ENCODE results near the gene P2RY10.
"Not testable (repeated sequence)": the region's sequence is repeated elsewhere in the genome, so short reads cannot be mapped to it uniquely, and the experiment has no call there.

Gene P2RY10, protein sequence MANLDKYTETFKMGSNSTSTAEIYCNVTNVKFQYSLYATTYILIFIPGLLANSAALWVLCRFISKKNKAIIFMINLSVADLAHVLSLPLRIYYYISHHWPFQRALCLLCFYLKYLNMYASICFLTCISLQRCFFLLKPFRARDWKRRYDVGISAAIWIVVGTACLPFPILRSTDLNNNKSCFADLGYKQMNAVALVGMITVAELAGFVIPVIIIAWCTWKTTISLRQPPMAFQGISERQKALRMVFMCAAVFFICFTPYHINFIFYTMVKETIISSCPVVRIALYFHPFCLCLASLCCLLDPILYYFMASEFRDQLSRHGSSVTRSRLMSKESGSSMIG

DNA sequence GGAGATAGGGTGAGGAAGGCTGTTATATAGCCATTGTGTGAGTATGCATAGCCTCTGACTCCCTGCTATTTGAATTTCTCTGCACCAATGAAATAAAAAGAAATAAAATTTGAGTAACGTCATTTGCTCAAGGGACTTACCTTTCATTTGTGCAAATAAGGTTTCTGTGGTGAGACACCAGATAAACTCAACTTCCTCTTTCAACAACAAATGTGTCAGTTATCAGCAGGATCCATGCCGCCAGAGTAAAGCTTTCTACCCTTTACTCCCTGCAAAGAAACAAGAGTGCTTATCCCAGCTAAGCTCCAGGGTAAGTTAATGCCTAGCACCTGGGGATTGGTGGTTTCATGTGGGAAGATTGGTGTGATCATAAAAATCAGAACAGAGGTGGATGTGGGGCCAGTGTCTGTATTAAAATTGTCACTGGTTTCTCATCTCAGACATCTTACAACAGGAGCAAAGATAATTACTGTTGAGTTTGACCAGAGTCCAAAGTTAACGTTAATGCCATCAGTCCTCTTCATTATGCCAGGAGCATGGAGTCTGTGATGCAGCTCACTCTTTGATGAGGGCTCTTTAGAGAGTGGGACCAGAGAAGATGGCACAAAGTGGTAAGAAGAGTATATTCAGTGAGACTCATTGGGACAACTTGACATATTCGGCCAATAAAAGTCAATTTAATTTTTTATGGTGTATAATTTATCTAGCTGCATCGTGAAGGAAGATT, at the start of gene P2RY10:
Gene P2RY10 (plus strand): TSS at position 206 of the 727 bp plus-strand sequence. CDS start 15,130 bp downstream, outside the sequence.
- DNase-seq: peak; percentile 57

DNA sequence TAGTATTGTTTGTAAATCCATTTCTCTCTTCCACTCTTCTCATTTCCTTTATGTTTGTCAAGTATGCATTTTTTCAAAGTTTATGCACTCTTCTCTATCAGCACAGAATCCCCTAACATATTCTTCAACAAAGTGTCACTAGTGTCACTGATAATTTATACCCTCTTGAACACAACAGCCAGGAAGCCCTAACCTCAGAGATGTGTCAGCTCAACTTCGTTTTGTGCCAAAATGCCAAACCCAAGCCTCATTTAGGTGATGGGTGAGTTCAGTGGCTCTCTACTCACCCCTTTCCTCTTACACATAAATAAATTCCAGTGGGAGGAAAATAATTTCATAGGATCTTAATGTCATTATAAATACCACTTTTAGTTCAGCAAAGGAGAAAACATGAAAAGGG, 22.4 kb upstream of the P2RY10 start:
- no peak for DNase-seq

DNA sequence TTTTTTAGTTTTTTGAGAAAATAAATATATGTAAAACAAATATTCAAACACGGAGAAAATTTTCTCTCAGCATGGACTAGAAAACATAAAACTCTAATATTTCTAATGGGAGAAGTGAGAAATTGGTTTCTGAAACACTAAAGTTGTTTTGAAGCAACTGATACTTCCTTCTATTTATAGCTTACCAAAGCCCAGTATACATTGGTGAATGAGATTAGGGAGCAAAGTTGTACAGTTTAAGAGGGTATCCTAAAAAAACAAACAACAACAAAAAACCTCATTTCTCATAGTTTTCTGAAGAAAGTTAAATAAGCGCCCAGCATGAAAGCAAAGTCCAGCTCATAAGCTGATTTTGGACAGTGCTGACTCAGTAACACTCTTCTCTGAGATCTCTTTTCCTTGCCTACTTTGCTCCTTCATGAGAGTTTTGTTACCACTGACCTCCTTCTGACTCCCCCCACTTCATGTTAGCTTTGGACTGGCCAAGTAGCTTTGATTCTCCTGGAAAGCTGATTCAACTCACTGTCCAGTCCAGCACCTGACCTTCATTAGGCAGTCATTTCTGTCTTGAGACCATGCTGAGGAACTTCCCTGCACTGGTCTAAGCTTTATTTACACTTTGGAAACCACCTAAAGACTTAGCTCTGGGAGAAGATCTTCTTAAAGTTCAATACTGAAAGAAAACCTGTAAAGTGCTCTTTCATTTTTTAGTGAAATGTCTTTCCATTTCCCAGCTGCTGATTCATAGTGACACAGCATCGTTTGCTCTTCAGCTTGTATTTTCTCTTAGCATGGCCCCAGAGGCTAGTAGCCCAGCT, 21.8 kb upstream of the P2RY10 start:
- DNase-seq: no peak

DNA sequence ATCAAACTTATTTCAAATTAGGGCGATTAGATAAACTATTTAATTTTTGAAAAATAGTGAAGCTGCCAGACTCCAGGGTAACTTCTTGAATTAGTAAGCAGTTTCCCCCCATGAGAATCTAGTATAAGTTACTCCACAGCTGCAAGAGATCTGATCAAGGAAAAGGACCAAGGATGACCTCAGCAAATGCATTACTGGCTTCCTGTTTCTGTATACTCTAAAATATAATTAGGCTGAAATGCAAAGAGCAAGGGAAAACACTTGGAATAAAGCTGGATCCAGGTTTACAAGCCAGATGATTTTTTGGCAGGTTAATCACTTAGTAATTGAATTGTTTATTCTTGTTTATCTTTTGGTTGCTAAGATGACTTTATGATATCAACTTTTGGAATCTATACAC, 13.4 kb upstream of the P2RY10 start:
- DNase-seq: no peak

DNA sequence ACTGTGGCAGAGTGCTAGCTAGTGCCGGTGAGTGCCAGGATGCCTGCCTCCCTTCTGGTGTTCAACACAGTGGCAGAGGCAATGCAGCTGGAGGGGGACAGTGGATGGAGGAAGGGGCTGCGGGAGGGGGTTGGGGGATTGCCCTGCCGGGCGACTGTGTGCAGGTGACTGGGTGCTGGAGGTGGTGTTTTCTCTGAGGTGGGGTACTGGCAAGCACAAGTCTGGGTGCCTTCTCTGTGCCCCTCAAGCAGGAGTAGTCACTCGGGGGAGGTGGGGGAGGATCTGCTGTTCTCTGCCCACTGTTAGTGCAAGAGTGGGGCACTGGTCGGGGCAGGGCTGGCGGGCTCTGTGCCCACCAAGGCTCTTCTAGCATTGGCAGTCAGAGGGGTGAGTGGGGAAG, 10.3 kb upstream of the P2RY10 start:
- no peak for DNase-seq

DNA sequence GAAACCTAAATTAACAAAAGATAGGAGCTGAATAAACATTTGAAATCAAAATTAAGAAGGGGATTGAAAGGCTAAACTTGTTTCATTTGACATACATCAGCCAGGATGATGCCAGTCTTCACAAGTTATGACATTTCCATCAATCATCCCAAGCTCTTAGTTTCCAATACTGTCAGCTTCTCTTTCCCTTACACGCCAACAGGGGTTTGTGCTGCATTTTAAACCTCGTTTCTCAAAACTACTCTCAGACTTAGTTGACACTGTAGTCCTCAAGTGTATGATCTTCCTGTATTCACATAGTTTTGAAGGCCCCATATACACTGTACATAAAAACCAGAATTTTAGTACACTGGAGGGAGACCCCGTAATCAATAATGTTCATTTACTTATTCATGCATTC, 840 bp upstream of the P2RY10 start:
- DNase-seq: no peak

DNA sequence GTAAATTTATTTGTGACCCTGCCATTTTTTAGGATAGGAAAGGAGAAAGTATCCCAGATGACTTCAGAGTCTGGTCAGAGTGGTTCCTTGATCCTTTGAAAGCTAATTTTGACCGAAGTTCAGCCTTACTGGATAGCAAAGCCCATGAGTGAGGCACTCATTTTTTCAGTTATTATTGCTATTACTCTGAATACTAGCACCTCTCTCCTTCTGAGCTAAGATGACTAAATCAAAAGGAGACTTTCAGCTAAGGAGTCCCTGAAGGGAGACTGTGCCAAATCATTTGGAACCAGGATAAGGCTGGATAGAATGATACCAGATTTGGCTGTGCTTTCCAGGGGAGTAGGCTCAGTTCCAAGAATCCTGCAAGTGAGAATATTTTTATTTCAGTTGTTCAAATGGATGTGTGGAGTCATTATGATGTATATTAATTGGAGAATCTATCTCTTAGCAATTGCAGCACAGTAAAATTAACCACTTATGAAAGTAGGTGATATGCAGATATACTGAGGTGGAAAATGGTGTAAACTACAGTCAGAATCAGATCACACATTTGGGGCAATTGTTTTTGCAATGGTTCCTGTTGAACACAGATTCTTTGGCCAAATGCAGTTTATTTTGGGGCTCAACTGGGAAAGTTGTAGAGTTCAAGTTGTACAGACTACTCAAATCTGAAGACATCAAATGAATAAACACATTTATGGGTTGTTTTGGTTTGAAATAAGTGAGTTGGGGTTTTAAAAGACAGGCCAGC, 1.2 kb downstream of the P2RY10 start:
- no peak for DNase-seq

DNA sequence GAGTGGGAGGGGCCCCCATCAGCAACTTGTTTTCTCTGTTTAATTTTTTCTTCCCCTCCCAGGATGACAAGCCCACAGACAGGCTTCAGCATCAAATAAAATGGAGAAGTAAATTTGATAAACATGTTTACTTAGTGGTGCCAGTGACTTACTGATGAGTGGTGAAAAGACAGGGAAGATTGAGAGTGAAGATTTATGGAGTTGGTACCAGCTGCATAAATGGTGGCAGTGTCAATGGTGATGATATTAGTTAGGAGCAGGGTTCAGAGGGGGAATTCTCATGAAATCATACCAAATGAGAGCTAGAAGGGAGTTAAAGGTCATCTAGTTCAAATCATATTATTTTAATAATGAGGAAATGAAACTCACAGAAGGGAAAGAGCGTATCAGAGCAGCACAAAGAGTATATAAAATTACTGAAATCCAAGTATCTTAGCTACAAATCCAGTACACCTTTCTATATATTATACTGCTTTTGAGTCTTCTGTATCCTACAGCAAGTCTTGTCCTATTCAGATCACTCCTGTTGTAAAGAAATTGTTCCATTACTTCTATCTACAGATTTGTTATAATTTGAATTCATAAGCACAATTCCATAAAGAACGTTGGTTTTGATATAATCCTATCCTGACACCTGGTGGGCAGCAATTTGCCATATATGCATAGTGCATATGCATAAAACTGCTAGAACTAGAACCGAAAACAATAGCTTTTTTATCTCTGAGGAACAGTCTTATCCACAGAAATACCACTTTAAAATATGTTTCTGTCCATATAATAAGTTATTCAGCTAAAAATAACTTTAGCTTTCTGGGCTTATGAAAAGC, 5.0 kb downstream of the P2RY10 start:
- no peak for DNase-seq

DNA sequence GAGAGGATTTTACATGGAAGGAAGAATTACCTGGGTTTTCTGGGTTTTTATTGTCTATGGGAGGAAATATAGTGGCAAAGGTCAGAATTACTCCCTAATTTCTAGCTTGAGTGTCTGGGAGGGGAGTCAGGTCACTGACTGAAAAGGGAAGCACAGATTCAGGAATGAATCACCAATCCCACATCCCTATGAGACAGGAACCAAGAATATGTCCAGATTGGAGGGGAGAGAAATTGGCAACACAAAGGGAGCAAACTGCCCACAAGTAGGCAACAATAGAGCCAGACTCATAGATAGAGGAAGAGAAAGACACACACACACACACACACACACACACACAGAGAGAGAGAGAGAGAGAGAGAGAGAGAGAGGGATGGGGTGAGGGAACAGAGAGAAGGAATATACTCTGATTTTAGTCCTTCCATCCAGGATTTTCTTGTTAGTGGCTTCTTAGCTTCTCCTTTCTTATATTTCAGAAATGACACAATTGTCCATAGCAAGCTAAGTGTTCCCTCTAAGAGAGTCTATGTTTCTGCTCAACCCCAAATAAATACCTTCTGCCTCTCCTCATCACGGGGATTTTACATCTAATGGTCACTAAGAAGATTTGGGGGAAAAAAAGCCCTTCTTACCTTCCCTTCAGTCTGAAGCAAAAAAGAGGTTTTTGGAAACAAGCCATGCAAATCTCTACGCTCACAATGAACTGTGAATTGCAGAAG, 12.0 kb downstream of the P2RY10 start:
- DNase-seq: no peak

DNA sequence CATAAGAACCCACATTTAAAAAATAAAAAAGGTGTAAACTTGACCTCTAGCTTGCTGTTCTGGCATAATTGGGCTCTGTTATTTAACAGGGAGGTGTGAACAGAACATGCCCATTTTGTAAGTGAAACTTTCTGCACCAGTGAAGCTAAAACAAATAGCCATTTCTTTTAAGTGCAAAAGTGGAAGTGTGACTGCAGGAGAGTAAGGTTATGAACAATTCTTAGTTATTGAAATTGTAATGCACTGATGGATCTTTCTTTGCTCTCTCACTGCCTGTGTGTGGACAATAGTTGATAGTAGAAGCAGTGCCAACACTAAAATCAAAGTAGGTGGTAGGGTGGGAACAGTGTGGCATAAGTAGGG, 12.6 kb downstream of the P2RY10 start:
- DNase-seq: no peak

DNA sequence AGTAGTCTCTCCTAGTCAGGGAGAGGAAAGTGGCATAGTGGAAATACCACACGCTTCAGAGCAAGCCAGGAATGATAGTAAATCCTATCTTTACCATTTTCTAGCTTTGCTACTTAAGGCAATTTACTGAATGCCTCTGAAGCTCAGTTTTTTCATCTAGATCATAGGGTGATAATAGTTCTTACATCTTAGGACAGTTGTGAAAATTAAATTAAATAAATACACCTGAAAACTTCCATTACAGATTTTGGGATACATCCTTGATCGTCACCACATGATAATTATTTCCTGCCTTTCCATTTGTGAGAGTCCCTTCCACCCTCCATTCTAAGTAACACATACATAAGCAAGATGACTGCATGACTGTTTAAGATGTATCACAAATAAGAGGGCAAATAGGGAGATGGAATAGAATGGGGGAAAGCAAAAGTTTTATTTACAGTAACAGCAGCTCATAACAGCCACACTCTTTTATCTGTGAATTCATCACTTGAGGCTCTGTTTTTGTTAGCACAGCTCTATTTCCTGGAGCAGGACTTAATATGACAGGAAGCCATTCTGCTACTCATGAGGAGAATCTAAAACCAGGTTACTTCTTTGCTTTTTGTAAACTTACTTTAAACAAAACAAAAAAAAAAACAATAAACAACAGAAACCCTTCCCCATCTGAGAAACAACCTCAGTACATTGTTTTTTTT, 13.4 kb downstream of the P2RY10 start:
- DNase-seq: no peak

DNA sequence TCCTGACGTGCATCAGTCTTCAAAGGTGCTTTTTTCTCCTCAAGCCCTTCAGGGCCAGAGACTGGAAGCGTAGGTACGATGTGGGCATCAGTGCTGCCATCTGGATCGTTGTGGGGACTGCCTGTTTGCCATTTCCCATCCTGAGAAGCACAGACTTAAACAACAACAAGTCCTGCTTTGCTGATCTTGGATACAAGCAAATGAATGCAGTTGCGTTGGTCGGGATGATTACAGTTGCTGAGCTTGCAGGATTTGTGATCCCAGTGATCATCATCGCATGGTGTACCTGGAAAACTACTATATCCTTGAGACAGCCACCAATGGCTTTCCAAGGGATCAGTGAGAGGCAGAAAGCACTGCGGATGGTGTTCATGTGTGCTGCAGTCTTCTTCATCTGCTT, 15.7 kb downstream of the P2RY10 start:
- DNase-seq: no peak

DNA sequence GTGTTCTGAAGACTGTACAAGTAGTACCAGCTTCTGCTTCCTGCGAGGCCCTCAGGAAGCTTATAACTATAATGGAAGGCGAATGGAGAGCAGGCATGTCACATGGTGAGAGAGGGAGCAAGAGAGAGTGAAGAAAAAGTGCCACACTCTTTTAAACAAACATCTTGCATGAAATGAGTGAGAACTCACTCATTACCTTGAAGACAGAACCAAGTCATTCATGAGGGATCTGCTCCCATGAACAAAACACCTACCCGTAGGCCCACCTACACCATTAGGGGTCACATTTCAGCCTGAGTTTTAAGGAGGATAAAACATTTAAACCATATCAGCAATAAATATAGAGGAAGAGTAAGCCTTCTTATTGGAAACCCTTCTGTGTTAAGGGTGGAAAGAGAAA, 19.4 kb downstream of the P2RY10 start:
- no peak for DNase-seq

DNA sequence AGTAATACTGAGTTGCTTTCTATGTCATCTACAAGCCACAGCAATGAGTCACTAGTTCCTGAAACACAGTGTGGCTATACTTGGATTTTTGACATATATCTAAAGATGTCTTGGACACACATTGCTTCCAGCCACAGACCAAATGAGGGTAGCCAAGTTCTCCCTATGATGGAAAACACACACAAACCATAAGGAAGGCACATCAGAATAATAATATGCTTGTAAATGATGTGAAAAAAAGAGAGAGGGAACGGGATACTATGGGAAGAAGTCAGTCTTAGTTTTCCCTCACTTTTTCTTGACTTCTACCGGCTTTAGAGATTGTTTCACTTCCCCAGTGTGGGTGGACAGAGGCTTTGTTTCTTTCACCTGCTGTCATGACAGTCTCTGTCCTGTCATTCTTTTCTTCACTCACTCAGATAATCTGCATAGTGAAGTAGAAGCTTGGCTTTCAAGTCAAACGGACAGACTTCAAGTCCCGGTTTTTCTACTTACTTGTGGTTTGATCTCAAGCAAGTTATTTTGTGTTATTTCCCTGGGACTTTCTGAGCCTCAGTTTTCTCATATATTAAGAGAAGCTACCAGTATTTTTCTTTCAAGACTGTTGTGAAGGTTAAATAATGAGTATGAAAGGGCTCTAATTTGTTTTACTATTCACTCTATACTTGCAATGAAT, 34.7 kb downstream of the P2RY10 start:
- peak; percentile 64 for DNase-seq

DNA sequence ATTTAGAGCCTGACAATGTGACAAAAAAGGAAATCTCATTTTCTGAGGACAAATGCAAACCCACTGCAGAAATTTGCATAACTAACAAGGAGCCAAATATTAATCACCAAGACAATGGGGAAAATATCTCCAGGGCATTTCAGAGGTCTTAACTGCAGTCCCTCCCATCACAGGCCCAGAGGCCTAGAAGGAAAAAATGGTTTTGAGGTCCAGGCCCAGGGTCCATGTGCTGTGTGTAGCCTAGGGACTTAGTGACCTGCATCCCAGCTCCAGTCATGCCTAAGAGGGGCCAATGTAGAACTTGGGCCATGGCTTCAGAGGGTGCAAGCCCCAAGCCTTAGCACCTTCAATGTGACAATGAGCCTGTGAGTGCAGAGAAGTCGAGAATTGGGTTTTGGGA, 44.2 kb downstream of the P2RY10 start:
- DNase-seq: no peak

DNA sequence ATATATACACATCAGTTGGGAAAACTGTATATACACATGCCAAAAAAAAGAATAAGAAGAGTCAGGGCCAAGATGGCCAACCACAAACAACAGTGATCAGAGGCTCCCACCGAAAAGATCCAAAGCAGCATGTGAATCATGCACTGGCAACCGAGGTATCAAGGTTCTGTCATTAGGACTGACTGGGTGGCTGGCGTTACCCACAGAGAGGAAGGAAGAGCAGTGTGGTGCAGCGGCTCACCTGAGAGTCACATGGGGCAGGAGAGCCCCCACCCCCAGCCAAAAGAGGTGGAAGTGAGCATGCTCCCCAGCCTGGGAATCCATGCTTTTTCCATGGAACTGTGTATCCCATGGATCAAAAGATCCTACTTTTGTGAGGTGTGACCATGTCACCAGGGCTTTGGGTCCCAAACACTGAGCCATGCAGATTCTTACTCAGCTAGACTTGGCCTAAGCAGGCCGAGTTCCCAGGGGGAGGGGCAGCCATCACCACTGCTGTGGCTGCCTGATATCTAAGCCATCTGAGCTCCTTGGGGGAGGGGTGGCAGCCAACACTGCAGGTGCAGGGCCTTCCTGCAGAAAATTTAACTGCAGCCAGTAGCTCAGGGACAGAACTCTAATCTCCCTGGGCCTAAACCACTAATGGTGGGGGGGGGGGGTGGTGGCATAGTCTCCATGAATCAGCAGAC, 52.8 kb downstream of the P2RY10 start:
- DNase-seq: no peak

DNA sequence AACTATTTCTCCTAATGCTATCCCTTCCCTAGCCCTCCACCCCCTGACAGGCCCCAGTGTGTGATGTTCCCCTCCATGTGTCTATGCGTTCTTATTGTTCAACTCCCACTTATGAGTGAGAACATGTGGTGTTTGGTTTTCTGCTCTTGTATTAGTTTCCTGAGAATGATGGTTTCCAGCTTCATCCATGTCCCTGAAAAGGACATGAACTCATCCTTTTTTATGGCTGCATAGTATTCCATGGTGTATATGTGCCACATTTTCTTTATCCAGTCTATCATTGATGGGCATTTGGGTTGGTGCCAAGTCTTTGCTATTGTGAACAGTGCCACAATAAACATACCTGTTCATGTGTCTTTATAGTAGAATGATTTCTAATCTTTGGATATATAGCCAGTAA, 62.3 kb downstream of the P2RY10 start:
- DNase-seq: not testable (repeated sequence)

Measured in MV-4-11 (cell line).